HAP-1 (cell line): ENCODE results near the gene UBC.

Experiments used
- DNase-seq, 2 experiments: peaks; one replicate each; pipeline ENCODE4 v3.0.0-alpha.2; 2016 to 2020; ENCODE audit warnings: low spot score in 2 of 2
- H3K27me3 ChIP-seq: fragments of 250-450 bp; sonication (Bioruptor Pico); 2 replicates; pipeline ENCODE4 v1.5.1; 2020; ENCODE audit warnings: low read depth, mild to moderate bottlenecking, moderate library complexity
- H3K36me3 ChIP-seq: fragments of 250-450 bp; sonication (Bioruptor Pico); replicated peaks from 2 replicates; pipeline ENCODE4 v1.5.1; 2020; ENCODE audit warnings: mild to moderate bottlenecking
- H3K4me1 ChIP-seq: fragments of 250-450 bp; sonication (Bioruptor Pico); 2 replicates; pipeline ENCODE4 v1.5.1; 2020; ENCODE audit warnings: mild to moderate bottlenecking
- H3K4me3 ChIP-seq: fragments of 250-450 bp; sonication (Bioruptor Pico); 2 replicates; pipeline ENCODE4 v1.5.1; 2020; ENCODE audit warnings: mild to moderate bottlenecking, moderate library complexity
- H3K9me3 ChIP-seq: fragments of 250-450 bp; sonication (Bioruptor Pico); 2 replicates; pipeline ENCODE4 v1.5.1; 2020; ENCODE audit warnings: mild to moderate bottlenecking, moderate library complexity
- in situ Hi-C: fragments of 300-500 bp; cut with MboI; formaldehyde crosslinking; loops from 3 replicates; pipeline ENCODE4 v1.14.3; 2020; ENCODE audit warnings: low sequenced_read_pairs, inconsistent platforms, mixed read lengths

The UBC gene

DNA sequence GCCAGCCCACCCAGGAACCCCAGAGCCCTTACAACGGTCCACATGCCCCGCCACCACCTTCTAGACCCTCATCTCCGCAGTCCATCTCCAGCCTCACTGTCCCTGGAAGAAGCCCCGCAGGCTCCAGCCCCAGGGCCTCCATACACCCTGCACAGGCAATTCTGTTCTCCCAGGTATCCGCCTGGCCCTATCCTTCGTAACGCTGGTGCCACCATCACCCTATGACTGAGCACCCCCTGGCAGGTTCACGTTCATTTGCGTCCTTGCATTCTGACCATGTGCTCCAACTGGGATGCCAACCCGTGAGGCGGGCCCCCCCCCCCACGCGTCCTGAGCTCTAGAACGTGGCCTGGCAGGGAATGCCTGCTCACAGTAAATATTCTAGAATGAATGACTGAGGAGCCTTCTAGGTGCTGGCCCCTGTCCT, 50.1 kb downstream of the UBC start:
- H3K4me3 ChIP-seq = peak overlapping the region; percentile 64
- H3K4me1 ChIP-seq = peaks cover 24% of the 10 kb centered on the region
- H3K27me3 ChIP-seq = no peaks in the 10 kb centered on the region
- H3K9me3 ChIP-seq = peaks cover 4% of the 10 kb centered on the region; the same call in 1 of the 2 replicates
- in situ Hi-C loops = no loop called here
- DNase-seq = no peak
- peaks cover 27% of the 10 kb centered on the region for H3K36me3 ChIP-seq

DNA sequence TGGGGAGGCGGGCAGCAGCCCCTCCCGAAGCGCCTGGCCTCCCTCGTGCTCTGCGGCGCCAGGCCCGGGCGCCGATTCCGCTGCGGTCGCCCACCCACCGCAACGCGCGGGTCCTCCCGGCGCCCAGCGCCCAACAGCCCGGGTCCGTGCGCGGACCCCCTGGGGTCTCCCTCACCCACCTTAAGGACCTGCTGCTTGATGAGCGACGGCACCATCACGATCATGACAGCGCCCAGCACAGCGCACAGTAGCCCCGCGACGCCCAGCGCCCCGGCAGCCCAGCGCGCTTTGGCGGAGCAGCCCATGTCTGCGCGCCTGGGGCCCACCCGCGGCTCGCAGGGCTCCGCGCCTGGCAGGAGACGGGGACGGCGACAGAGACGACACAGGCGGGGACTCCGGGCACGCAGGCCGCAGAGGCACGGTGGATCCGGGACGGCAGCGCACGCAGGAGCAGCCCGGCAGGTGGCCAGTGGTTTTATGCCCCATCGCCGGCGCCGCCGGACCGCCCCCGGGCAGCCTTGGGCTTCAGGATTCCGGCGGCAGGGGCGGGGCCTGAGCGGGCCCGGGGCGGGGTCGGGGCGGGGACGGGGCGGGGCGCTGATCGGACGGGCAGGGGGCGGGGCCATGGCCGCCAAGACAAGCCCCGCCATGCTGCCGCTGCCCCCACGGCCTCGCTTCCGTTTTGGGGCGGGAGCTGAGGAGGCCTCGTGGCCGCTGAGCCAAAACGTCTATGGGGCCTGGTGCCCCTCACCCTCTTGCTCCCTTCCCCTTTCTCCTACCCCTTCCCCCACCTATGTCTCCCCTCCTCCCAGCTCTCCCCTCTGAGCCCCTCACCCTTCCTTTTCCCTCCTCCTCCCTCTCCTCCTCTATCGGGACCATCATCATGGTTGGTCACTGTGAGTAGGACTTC, 50.8 kb downstream of the UBC start, which contains the start of gene SCARB1:
TSS of gene SCARB1 (minus strand) at position 449 of the 910 bp plus-strand sequence. CDS start at position 305, 144 bp downstream.
- Histone ChIP-seq H3K27me3 (no peaks in the 10 kb centered on the region), H3K9me3 (peaks cover 4% of the 10 kb centered on the region; the same call in 1 of the 2 replicates), H3K36me3 (peaks cover 33% of the 10 kb centered on the region), H3K4me3 (peak within 1 kb of the TSS; percentile 64), H3K4me1 (peaks cover 24% of the 10 kb centered on the region)
- in situ Hi-C loops = no loop called here
- peak; percentile 78 to 91 for DNase-seq

DNA sequence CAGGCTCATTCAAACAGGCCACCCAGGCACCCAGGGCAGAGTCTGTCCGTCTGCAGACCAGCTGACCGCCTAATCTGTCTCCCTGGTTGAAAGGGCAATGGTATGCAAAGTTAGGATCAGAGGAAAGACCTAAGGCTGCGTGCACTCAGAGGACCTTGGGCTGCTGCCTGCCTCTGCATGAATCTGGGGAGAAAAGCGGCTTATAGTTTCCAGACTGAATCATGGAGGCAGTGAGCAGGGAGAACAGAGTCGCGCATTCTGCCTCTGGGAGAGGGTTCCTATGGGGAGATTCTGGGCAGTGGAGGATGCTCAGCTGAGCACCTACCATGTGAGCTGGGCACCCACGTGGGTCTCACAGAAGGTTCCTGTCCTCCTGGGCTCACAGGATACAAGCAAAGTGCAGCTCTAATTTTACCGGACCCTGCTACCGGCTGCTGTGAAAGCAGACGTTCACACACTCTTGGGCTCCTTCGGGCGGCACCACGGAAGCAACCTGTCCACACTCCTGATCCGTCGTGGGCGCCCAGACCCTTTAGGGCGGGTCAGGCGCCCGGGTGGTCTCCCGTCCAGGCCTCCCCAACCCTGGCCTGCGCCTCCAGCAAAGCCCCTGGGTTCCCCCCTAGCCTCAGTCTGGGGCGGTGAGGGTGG, 51.6 kb downstream of the UBC start:
- Histone ChIP-seq H3K36me3 (peaks cover 39% of the 10 kb centered on the region), H3K27me3 (no peaks in the 10 kb centered on the region), H3K4me3 (peak overlapping the region; percentile 64), H3K4me1 (peaks cover 24% of the 10 kb centered on the region), H3K9me3 (peaks cover 4% of the 10 kb centered on the region; the same call in 1 of the 2 replicates)
- in situ Hi-C loops = no loop called here
- peak; percentile 26 to 61 for DNase-seq

DNA sequence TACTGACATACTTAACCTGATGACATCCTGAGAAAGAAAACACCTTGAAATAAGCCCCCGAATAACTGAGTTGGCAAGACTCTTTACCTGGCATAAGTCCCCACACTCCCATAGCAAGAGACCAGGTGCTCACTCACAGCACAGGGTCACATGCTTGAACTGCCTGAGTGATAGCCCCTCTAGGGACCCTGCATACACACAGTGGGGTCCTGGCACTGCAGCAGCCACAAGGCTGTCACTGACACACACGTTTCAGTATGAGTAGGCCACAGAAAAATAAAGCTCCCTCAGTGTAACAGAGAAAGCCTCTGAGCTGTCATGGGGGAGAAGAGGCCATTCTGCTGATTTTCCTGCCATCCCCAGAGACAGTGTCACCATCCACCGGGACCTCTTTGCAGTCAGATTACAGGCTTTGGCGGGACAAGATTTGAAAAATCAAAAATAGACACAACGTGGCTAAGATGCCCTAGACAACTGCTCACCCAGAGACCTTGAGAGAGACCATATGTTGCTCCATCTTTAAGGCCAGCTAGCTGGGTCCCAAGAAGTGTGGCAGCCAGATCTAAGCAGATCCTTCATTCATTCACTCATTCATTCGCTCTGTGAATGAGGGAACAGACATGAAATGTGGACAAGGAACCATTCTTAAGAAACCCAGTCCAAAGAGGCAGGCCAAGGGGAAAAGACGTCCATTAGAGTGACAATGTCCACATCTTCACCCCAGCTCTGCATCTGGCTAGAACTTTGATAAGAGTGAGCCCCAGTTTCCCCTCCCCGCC, 52.4 kb downstream of the UBC start:
- peaks cover 44% of the 10 kb centered on the region for H3K36me3 ChIP-seq
- peak overlapping the region; percentile 64 for H3K4me3 ChIP-seq
- in situ Hi-C loops = no loop called here
- peaks cover 24% of the 10 kb centered on the region for H3K4me1 ChIP-seq
- peaks cover 4% of the 10 kb centered on the region; the same call in 1 of the 2 replicates for H3K9me3 ChIP-seq
- DNase-seq = no peak
- H3K27me3 ChIP-seq = no peaks in the 10 kb centered on the region
